GM12878 (cell line): Measurements from ENCODE around the gene C10orf71. TPM values are rescaled to one million over a fixed set of nuclear protein-coding genes. Genes with fewer than 3 reads are reported as not detected.

Source experiments
- ATAC-seq: fragments of 200-7000 bp; cut with Tn5 transposase; 3 replicates; pipeline ENCODE4 v1.9.1; 2020; ENCODE audit warnings: mild to moderate bottlenecking, moderate library complexity
- BruUV-seq: library from RNA; stranded (reverse); fragments of 400-500 nt; replicated peaks from 2 replicates; lab custom pipeline; 2021; lab: Mats Ljungman, UMichigan
- CTCF ChIA-PET: fragments of 300-600 bp; sonication (Branson Sonifier 250); formaldehyde crosslinking; extraction: SDS; loops from one replicate; lab custom pipeline; 2021; ENCODE audit warnings: inconsistent platforms; lab: Yijun Ruan, JAX
- POLR2A ChIA-PET: fragments of 350-600 bp; formaldehyde crosslinking; extraction: SDS; loops from one replicate; lab custom pipeline; 2021; ENCODE audit warnings: inconsistent platforms; lab: Charles Lee
- RAD21 ChIA-PET: fragments of 300-600 bp; sonication (Branson Sonifier 250); formaldehyde crosslinking; loops from one replicate; lab custom pipeline; 2023; ENCODE audit warnings: antibody characterized with exemption; ENCODE audit not compliant: unreplicated experiment; lab: Charles Lee
- SMC1A ChIA-PET: fragments of 300-600 bp; sonication (Branson Sonifier 250); formaldehyde crosslinking; loops from one replicate; lab custom pipeline; 2023; ENCODE audit not compliant: unreplicated experiment, uncharacterized antibody; lab: Charles Lee
- DNase-seq: peaks from one replicate; pipeline ENCODE4 v3.0.0-alpha.2; 2011; ENCODE audit warnings: low read depth, low spot score
- FAIRE-seq: peaks from 3 replicates; lab custom pipeline; 2011; peaks lifted over from hg19 to GRCh38; lab: Jason Lieb, UNC
- H2AFZ ChIP-seq: 2 replicates; pipeline ENCODE4 v1.6.0; 2011; ENCODE audit warnings: low read depth, low read length, control low read depth; ENCODE audit not compliant: control insufficient read depth
- H3K27ac ChIP-seq: 2 replicates; pipeline ENCODE4 v1.5.1; 2011; ENCODE audit warnings: control low read depth; ENCODE audit not compliant: control insufficient read depth, insufficient read depth
- H3K27me3 ChIP-seq, 2 experiments: replicated peaks in 1 of 2; 2 replicates each; pipeline versions ENCODE4 v1.6.0 to v1.6.1; 2011; ENCODE audit warnings: low read length in 1 of 2; ENCODE audit not compliant: control insufficient read depth in 2 of 2, insufficient read depth in 2 of 2
- H3K36me3 ChIP-seq, 2 experiments: 2 replicates each; pipeline ENCODE4 v1.5.1; 2011; ENCODE audit warnings: low read length in 1 of 2; ENCODE audit not compliant: control insufficient read depth in 2 of 2, insufficient read depth in 2 of 2
- H3K4me1 ChIP-seq: 2 replicates; pipeline ENCODE4 v1.6.1; 2011; ENCODE audit warnings: mild to moderate bottlenecking, low read length, moderate library complexity, mixed read lengths; ENCODE audit not compliant: control insufficient read depth, insufficient read depth
- H3K4me2 ChIP-seq: 2 replicates; pipeline ENCODE4 v1.6.0; 2011; ENCODE audit warnings: control low read depth; ENCODE audit not compliant: control insufficient read depth, insufficient read depth
- H3K4me3 ChIP-seq: fragments of 200-600 bp; sonication (generic); 2 replicates; pipeline ENCODE4 v1.5.1; 2016
- H3K79me2 ChIP-seq: 2 replicates; pipeline ENCODE4 v1.6.0; 2011; ENCODE audit warnings: low read length; ENCODE audit not compliant: control insufficient read depth, insufficient read depth
- H3K9ac ChIP-seq: 2 replicates; pipeline ENCODE4 v1.8.0; 2011; ENCODE audit warnings: low read length, control low read depth, mixed read lengths; ENCODE audit not compliant: control insufficient read depth, insufficient read depth
- H3K9me3 ChIP-seq: replicated peaks from 3 replicates; pipeline ENCODE4 v1.5.1; 2011; ENCODE audit warnings: mild to moderate bottlenecking, low read length; ENCODE audit not compliant: control insufficient read depth, insufficient read depth
- H4K20me1 ChIP-seq: 2 replicates; pipeline ENCODE4 v1.6.0; 2011; ENCODE audit not compliant: control insufficient read depth, insufficient read depth
- CBX3 ChIP-seq: fragments of 200-600 bp; sonication (generic); IDR thresholded peaks from 2 replicates; pipeline ENCODE4 v1.6.1; 2016; ENCODE audit warnings: low read depth, borderline replicate concordance
- CEBPZ ChIP-seq: fragments of 150-350 bp; IDR thresholded peaks from 2 replicates; pipeline ENCODE4 v1.6.1; 2016; ENCODE audit warnings: low read depth, low read length
- CHD2 ChIP-seq: IDR thresholded peaks from 2 replicates; pipeline ENCODE4 v1.6.1; 2011; ENCODE audit warnings: low read depth, low read length, improper control_type of control experiment, borderline replicate concordance
- CUX1 ChIP-seq: IDR thresholded peaks from 2 replicates; pipeline ENCODE4 v1.6.1; 2012; ENCODE audit warnings: improper control_type of control experiment, low read depth, low read length; ENCODE audit not compliant: insufficient replicate concordance
- JUND ChIP-seq: IDR thresholded peaks from 2 replicates; pipeline ENCODE4 v1.6.1; 2012; ENCODE audit warnings: low read depth, mild to moderate bottlenecking, low read length, improper control_type of control experiment, moderate library complexity
- MEF2A ChIP-seq: IDR thresholded peaks from 2 replicates; pipeline ENCODE4 v1.6.1; 2011; ENCODE audit warnings: low read depth, mild to moderate bottlenecking, low read length, moderate library complexity; ENCODE audit not compliant: insufficient read depth
- RELA ChIP-seq: fragments of 450-650 bp; IDR thresholded peaks from 2 replicates; pipeline ENCODE4 v1.8.0; 2014; ENCODE audit warnings: borderline replicate concordance; ENCODE audit not compliant: partially characterized antibody
- TARDBP ChIP-seq: IDR thresholded peaks from 2 replicates; pipeline ENCODE4 v1.6.1; 2016; ENCODE audit warnings: borderline replicate concordance
- USF1 ChIP-seq: IDR thresholded peaks from 2 replicates; pipeline ENCODE4 v1.6.1; 2011; ENCODE audit warnings: borderline replicate concordance, low read depth, mild to moderate bottlenecking, moderate library complexity, mixed read lengths, low read length; ENCODE audit not compliant: insufficient read depth; ENCODE audit errors: extremely low read length
- ZBTB4 ChIP-seq: fragments of 450-650 bp; formaldehyde crosslinking; IDR thresholded peaks from 2 replicates; pipeline ENCODE4 v1.4.0; 2022; ENCODE audit warnings: mild to moderate bottlenecking, moderate library complexity
- ZNF384 ChIP-seq: IDR thresholded peaks from 2 replicates; pipeline ENCODE4 v1.6.1; 2012; ENCODE audit warnings: low read depth, mild to moderate bottlenecking, low read length, improper control_type of control experiment, borderline replicate concordance
- WGBS: methylation state at CpG from one replicate; pipeline ENCODE4 v1.1.6; 2016; ENCODE audit warnings: low lambda C conversion rate; ENCODE audit not compliant: insufficient replicate concordance, insufficient coverage; ENCODE audit errors: missing lambda C conversion rate; 5-methylcytosine and 5-hydroxymethylcytosine counted together
- in situ Hi-C: fragments of 300-500 bp; cut with MboI; formaldehyde crosslinking; loops from 9 replicates; pipeline ENCODE4 v1.14.3; 2018; ENCODE audit warnings: mixed read lengths
- intact Hi-C: fragments of 100-400 bp; cut with micrococcal nuclease; formaldehyde crosslinking; loops from one replicate; pipeline ENCODE4 v1.14.2; 2022; ENCODE audit not compliant: unreplicated experiment
- polyA plus RNA-seq, 11 experiments: library from polyadenylated mRNA; depleted of rRNA in 4 of 11; unstranded in 6 of 11; stranded (reverse) in 5 of 11; fragments of >200 nt; fragmentation: Nextera tagmentation in 4 of 11; fragmentation: Illumina TruSeq in 1 of 11; extraction: Ambion mirVana in 4 of 11; extraction: Trizol in 1 of 11; gene quantifications; 1 replicate in 1 of 11; 2 replicates in 10 of 11; pipeline versions ENCODE4 v1.2.1 to v1.2.3, GENCODE V29; 2011 to 2016; ENCODE audit warnings: inconsistent platforms in 2 of 11, missing spikeins in 2 of 11, low read depth in 1 of 11
- total RNA-seq, 4 experiments: library from RNA; depleted of rRNA in 3 of 4; stranded (reverse); fragments of >200 nt in 3 of 4; fragmentation: Illumina TruSeq in 1 of 4; extraction: Trizol in 1 of 4; gene quantifications; 2 replicates each; pipeline versions ENCODE4 v1.2.1 to v1.2.3, GENCODE V29; 2013 to 2021

Gene C10orf71
- total and polyA plus RNA-seq, 10 of the 15 experiments (the other 5 are each of a cell fraction or from before 2014, with no cell fraction given) = not detected

GRCh38 chr10:49290607-49291006, 8.4 kb upstream of the C10orf71 start:
- H3K4me3 ChIP-seq = no peak overlapping the region
- no peaks in the 10 kb centered on the region for H3K4me1 ChIP-seq
- WGBS = 10% methylated on average over 3 of the region's 3 CpGs
- DNase-seq (no peak), FAIRE-seq (no peak), ATAC-seq (no peak)
- H3K79me2 ChIP-seq = no peaks in the 10 kb centered on the region
- SMC1A ChIA-PET = no interaction called here
- no peaks in the 10 kb centered on the region for H4K20me1 ChIP-seq
- no peak overlapping the region for H3K27ac ChIP-seq
- CTCF ChIA-PET = no interaction called here
- intact Hi-C loops (no loop called here), in situ Hi-C loops (no loop called here)
- no peak overlapping the region for H3K4me2 ChIP-seq
- no peak overlapping the region for H2AFZ ChIP-seq
- H3K27me3 ChIP-seq = peaks cover 1 to 7% of the 10 kb centered on the region in 2 experiments; a peak in 2 of 4 replicates
- POLR2A ChIA-PET = no interaction called here
- H3K9ac ChIP-seq = no peak overlapping the region
- no peaks in the 10 kb centered on the region for H3K9me3 ChIP-seq
- RAD21 ChIA-PET = interaction anchor here (1.4 kb wide), 1 partner anchor 117 kb away, joined by 3 read pairs; no protein-coding TSS in a partner anchor
- no peaks in the 10 kb centered on the region for H3K36me3 ChIP-seq
- BruUV-seq = no TSS peak
- no peak for TF ChIP-seq CHD2
- no peak for TF ChIP-seq RELA
- TF ChIP-seq ZBTB4 (CRISPR knock-in tag) = no peak
- TF ChIP-seq ZNF384 = no peak
- TF ChIP-seq USF1 = no peak
- no peak for TF ChIP-seq MEF2A
- TF ChIP-seq CEBPZ = no peak
- TF ChIP-seq CUX1 = no peak
- no peak for TF ChIP-seq JUND
- TF ChIP-seq CBX3 = no peak
- no peak for TF ChIP-seq TARDBP
